Stimulated activated naive CD8-positive, alpha-beta T cell treated with anti-CD3 and anti-CD28 coated beads, Interleukin-15, amount 100 ng/mL, for 72 hours (primary cell): ENCODE data around the gene OTOGL.
"Not testable (repeated sequence)": the region's sequence is repeated elsewhere in the genome, so short reads cannot be mapped to it uniquely, and the experiment has no call there.

ENCODE experiments used
- ATAC-seq: fragments of 150-1000 bp; cut with Tn5 transposase; 2 replicates; pipeline ENCODE4 v1.10.0; 2021; ENCODE audit warnings: mild to moderate bottlenecking, moderate library complexity
- DNase-seq, 2 donors: peaks; one replicate each; pipeline ENCODE4 v3.0.0; 2021 to 2022
- H3K27ac Mint-ChIP-seq, 2 donors: one replicate each; pipeline ENCODE4 v1.8.0; 2022; ENCODE audit warnings: mild to moderate bottlenecking in 2 of 2, mixed read lengths in 2 of 2, moderate library complexity in 2 of 2
- H3K27me3 Mint-ChIP-seq: one replicate; pipeline ENCODE4 v1.8.0; 2022; ENCODE audit warnings: mixed read lengths
- H3K4me1 Mint-ChIP-seq: one replicate; pipeline ENCODE4 v1.8.0; 2022; ENCODE audit warnings: mild to moderate bottlenecking, mixed read lengths
- H3K4me3 Mint-ChIP-seq, 2 donors: one replicate each; pipeline ENCODE4 v1.8.0; 2022; ENCODE audit warnings: mild to moderate bottlenecking in 2 of 2, mixed read lengths in 2 of 2, moderate library complexity in 1 of 2
- H3K9me3 Mint-ChIP-seq, 2 donors: one replicate each; pipeline ENCODE4 v1.8.0; 2022; ENCODE audit warnings: mixed read lengths in 2 of 2

OTOGL gene

DNA sequence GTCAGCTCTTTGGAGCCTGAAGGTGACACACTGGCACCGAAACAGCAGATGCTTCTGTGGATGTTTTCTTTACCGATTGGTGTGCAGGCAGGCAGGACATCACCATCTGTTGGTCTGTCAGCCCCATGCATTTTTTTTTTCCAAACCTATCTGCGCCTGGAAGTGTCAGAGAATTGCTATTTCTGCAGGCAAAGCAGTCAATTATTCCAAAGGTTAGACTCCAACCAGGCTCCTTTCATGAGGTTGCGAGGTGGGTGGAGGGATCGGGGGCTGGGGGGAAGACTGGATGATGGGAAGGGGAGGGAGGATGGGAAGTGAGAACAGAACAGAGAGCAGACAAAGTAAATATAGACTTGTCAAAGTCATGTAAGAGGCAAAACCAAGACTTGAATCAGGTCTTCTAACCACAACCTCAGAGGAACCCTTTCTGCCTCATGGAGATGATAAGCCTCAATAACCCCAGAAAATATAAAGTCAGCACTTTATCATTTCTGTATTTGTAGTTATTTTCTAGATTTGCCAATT is 117.7 kb downstream of the OTOGL start:
- H3K4me3 Mint-ChIP-seq = no peak overlapping the region
- no peaks in the 10 kb centered on the region for H3K4me1 Mint-ChIP-seq
- no peak overlapping the region for H3K27ac Mint-ChIP-seq
- ATAC-seq (no peak), DNase-seq (no peak)
- peaks cover 18% of the 10 kb centered on the region for H3K27me3 Mint-ChIP-seq
- H3K9me3 Mint-ChIP-seq = no peaks in the 10 kb centered on the region

DNA sequence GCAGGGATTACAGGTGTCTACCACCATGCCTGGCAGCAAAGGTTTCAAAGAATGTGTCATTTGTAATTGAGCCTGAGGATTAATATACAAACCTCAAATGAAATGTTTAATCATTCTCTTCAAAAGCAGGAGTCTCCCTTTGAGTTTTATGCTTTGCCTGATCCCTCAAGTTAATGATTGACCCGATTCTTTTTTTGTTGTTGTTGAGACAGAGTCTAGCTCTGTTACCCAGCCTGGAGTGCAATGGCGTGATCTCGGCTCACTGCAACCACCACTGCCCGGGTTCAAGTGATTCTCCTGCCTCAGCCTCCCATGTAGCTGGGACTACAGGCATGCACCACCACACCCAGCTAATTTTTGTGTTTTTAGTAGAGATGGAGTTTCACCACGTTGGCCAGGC is 119.6 kb downstream of the OTOGL start:
- not testable (repeated sequence) for H3K9me3 Mint-ChIP-seq, DNase-seq, H3K27me3 Mint-ChIP-seq, H3K4me3 Mint-ChIP-seq, H3K27ac Mint-ChIP-seq, H3K4me1 Mint-ChIP-seq, ATAC-seq

DNA sequence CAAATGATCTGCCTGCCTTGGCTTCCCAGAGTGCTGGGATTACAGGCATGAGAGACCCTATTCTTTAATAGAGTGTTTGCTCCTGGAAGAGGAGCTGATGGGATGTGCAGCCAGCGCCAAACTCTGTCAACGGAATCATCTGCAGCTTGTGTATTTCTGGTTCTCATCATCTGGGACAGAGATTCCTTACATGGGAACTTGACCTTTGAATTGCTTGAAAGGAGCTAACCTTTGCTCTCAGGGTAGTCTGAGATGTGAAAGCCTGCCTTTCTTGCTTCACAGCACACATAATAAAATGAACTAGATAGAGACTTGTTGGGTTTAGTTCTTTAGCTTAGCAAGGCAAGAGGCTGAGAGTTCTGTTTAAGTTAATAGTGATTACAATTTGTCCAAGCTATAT is 120.0 kb downstream of the OTOGL start:
- ATAC-seq = no peak
- Mint-ChIP-seq H3K27ac (no peak overlapping the region), H3K4me3 (no peak overlapping the region), H3K4me1 (no peaks in the 10 kb centered on the region), H3K27me3 (peaks cover 8% of the 10 kb centered on the region), H3K9me3 (no peaks in the 10 kb centered on the region)
- no peak for DNase-seq

DNA sequence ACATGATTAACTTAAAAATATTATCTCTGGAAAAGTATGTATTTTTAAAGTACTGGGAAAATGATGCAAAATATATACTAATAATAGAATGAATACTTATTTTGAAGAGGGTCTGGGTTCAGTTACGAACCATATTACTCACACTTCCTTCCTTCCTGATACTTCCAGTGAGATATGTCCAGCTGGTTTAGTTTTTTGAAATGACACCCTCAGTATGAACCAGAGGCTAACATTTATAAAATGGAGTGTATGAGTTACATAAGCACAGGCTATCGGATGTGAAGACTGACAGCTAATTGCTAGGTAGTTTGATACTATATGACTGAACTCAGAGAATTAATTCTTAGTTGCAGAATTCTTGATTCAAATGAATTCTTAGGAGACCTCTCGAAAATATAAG is 122.9 kb downstream of the OTOGL start:
- Mint-ChIP-seq H3K27ac (no peak overlapping the region), H3K27me3 (peaks cover 8% of the 10 kb centered on the region), H3K9me3 (no peaks in the 10 kb centered on the region), H3K4me1 (no peaks in the 10 kb centered on the region), H3K4me3 (no peak overlapping the region)
- ATAC-seq (no peak), DNase-seq (no peak)

DNA sequence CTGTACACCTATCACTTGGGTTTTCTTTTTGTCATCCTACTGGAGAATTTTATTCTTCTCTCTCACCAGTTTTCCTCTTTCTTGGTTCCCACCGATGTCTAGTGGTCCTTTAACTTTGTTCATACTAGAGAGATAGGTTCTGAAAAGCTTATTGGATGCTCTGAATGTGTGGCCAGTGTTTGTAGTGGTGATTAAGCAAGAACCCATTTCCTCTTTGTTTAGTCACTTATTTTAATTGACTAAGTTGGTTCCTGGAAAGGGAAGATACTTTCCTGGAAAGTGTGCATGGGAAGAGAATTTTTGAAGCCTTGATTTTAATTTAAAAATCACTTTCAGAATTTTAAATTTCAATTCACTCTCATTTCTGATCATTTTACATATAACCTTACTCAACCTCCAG is 127.2 kb downstream of the OTOGL start:
- H3K27ac Mint-ChIP-seq = no peak overlapping the region

DNA sequence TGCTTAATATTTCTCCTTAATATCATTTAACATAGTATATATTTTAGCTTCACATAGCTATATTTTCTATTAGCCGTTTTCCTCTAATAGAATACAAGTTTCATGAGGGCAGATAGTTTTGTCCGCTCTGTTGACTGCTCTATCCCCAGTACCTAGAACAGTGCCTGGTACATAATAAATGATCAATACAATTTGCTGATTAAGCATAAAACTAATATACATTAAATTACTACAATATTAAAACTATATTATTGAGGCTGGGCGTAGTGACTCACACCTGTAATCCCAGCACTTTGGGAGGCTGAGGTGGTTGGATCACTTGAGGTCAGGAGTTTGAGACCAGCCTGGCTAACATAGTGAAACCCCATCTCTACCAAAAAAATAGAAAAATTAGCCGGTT is 128.6 kb downstream of the OTOGL start:
- H3K27me3 Mint-ChIP-seq, H3K27ac Mint-ChIP-seq, H3K4me1 Mint-ChIP-seq, H3K4me3 Mint-ChIP-seq, DNase-seq, H3K9me3 Mint-ChIP-seq, ATAC-seq: not testable (repeated sequence)

More for the DNA sequence above, 127.2 kb downstream of the OTOGL start:
- Mint-ChIP-seq H3K4me1 (no peaks in the 10 kb centered on the region), H3K27me3 (no peaks in the 10 kb centered on the region), H3K9me3 (no peaks in the 10 kb centered on the region), H3K4me3 (no peak overlapping the region)
- ATAC-seq (no peak), DNase-seq (no peak)

DNA sequence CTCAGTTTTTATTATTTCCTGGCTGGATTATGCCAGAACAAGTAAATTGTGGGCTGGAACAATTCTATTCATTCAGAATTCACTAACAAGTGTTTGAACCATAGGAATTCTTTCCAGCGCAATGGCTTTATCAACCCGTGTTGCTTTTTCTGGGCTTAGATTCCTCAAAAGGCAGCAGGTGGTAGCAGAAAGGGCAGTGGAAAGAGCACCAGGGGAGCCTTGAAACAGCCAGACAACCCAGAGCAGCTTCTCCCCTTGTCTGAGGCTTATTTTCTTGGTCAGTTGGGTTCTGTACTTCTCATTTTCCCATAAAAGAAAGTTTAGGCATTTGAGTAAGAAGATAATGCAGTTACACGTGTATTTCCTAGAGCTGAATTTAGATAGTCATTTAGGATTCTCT is 130.7 kb downstream of the OTOGL start:
- no peak overlapping the region for H3K4me3 Mint-ChIP-seq
- H3K27ac Mint-ChIP-seq = no peak overlapping the region
- no peak for ATAC-seq
- no peaks in the 10 kb centered on the region for H3K27me3 Mint-ChIP-seq
- no peak for DNase-seq
- H3K9me3 Mint-ChIP-seq = no peaks in the 10 kb centered on the region
- no peaks in the 10 kb centered on the region for H3K4me1 Mint-ChIP-seq

DNA sequence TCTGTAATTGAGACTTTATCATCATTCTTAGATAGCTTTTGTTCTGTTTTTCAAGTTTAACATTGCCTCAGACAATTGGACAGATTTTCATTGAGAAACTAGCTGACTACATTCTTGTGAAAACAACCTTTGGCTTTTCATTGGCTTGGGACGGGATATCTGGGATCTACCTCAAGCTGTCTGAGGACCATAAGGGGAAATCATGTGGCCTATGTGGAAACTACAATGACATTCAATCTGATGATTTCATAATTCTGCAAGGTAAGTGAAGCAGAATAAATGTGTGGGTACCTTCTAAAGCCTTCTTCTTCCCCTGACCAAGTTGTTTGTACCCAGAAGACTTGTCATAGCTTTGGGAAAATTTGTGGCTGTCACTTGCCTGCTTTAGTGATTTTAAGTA is 133.5 kb downstream of the OTOGL start:
- no peak overlapping the region for H3K27ac Mint-ChIP-seq
- no peak overlapping the region for H3K4me3 Mint-ChIP-seq
- no peaks in the 10 kb centered on the region for H3K9me3 Mint-ChIP-seq
- ATAC-seq = no peak
- H3K4me1 Mint-ChIP-seq = no peaks in the 10 kb centered on the region
- no peak for DNase-seq
- no peaks in the 10 kb centered on the region for H3K27me3 Mint-ChIP-seq

DNA sequence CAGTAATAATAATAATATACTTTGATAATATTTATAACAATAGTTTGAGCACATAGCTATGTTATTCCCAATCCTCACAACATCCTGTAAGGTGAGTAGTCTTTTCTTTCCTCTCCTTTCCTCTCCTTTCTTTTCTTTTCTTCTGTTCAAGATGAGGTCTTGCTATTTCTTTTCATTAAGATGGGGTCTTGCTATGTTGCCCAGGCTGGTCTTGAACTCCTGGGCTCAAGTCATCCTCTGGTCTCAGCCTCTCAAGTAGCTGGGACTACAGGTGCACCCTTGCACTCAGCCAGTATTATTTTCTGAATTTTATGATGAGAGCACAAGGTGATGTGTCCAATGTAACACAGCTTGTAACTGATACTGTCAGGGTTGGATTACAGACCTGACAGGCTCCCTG is 134.6 kb downstream of the OTOGL start:
- ATAC-seq (no peak), DNase-seq (no peak)
- Mint-ChIP-seq H3K27ac (no peak overlapping the region), H3K4me3 (no peak overlapping the region), H3K27me3 (no peaks in the 10 kb centered on the region), H3K9me3 (no peaks in the 10 kb centered on the region), H3K4me1 (no peaks in the 10 kb centered on the region)

DNA sequence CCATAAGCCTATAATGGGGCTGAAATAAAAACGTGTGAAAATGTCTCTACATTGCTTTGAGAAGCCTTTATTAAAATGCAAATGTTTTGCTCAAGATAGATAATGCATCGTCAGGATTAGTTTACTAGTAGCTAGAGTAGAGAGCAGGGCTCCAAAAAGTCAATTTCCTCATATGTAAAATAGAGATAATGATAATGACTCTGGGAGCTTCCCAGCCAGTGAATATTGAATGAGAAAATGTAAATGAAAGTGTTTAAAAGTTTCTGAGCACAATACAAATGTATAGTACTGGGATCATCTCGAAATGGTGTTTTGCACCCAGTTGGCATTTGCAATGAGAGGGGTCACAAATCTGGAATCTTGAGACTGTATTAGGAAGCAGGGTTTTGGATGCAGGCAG is 135.3 kb downstream of the OTOGL start:
- no peaks in the 10 kb centered on the region for H3K9me3 Mint-ChIP-seq
- no peaks in the 10 kb centered on the region for H3K4me1 Mint-ChIP-seq
- no peak overlapping the region for H3K4me3 Mint-ChIP-seq
- H3K27ac Mint-ChIP-seq = no peak overlapping the region
- no peaks in the 10 kb centered on the region for H3K27me3 Mint-ChIP-seq
- ATAC-seq (no peak), DNase-seq (no peak)

DNA sequence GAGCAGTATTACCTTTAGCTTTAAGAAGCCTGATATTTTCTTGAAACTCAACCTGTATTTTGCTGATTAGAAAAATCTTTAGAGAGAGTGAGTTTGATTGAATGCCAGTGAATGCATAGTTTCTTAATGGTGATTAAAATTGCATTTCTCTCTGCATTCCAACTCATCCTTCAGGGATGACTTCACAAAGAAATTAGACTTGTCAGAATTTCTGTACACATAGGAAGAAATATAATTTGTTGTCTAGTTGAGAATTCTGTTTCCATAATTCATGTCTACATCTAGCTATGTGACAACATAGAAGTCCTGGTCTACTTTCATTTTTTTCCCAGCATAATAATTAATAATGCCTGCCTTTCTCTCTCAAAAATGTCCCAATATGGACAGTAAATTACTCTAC is 136.6 kb downstream of the OTOGL start:
- no peak for ATAC-seq
- no peaks in the 10 kb centered on the region for H3K27me3 Mint-ChIP-seq
- H3K4me3 Mint-ChIP-seq = no peak overlapping the region

DNA sequence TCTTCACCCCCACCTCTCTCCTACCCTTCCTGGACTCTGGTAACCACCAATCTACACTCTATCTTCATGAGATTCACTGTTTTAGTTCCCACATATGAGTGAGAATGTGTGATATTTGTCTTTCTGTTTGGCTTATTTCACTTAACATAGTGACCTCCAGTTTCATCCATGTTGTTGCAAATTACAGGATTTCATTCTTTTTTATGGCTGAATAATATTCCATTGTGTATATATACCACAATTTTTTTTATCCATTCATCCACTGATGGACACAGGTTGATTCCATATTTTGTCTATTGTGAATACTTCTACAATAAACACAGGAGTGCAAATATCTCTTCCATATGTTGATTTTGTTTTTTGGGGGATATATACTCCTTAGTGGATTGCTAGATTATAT is 140.5 kb downstream of the OTOGL start:
- H3K4me3 Mint-ChIP-seq = no peak overlapping the region
- H3K4me1 Mint-ChIP-seq = no peaks in the 10 kb centered on the region
- DNase-seq (no peak), ATAC-seq (no peak)
- no peaks in the 10 kb centered on the region for H3K27me3 Mint-ChIP-seq
- H3K9me3 Mint-ChIP-seq = no peaks in the 10 kb centered on the region
- no peak overlapping the region for H3K27ac Mint-ChIP-seq

More for the DNA sequence above, 136.6 kb downstream of the OTOGL start:
- Mint-ChIP-seq H3K9me3 (no peaks in the 10 kb centered on the region), H3K4me1 (no peaks in the 10 kb centered on the region), H3K27ac (no peak overlapping the region)
- no peak for DNase-seq

DNA sequence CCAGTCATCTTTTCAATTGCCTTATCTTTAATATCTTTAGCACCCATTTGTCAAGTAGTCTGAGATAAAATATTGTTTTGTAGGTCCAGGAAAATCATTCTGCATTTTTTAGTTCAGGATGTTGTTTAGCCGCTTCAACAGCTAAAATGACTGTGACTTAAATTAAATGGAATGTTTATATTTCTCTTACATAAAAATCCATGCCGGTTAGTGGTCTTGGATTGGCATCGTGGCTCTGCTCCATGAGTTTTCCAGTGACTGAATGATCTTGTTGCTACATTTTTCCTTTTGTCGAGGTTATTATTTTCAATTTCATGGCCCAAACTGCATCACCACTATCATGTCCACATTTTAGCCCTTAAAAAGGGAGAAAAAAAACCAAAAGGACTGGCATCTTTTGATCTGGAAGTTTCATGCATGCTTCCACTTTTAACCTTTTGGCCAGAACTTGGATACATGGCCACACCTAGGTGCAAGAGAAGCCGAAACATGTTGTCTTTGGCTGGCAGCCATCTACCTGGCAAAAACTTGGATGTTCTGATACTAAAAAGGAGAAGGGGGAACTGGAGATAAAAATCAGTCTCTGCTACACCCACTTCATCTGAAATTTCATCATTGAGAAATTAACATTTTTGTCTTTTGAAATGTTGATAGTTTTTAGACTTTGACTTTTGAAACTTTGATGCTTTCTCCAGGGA is 142.4 kb downstream of the OTOGL start:
- DNase-seq (no peak), ATAC-seq (no peak)
- H3K4me1 Mint-ChIP-seq = no peaks in the 10 kb centered on the region
- no peaks in the 10 kb centered on the region for H3K27me3 Mint-ChIP-seq
- no peaks in the 10 kb centered on the region for H3K9me3 Mint-ChIP-seq
- H3K4me3 Mint-ChIP-seq = no peak overlapping the region
- H3K27ac Mint-ChIP-seq = no peak overlapping the region

DNA sequence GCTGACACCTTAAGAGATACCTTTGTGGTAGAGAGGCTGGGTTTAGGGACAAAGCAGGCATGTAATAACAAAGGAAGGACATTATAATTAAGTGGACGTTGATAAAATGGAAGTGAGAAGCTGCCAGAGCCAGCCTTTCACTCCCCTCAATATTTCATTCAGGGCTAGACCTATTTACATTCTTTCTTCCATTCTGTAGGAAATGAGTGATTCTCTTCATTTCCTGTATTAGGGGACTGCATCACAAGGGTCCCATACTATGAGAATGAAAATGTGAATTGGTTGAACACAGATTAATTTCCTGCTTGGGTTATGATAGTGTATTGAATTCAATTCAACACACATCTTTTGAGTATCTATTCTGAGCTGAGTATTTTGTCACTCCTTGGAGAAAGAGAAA is 143.0 kb downstream of the OTOGL start:
- H3K27me3 Mint-ChIP-seq = no peaks in the 10 kb centered on the region
- DNase-seq (no peak), ATAC-seq (no peak)
- H3K27ac Mint-ChIP-seq = no peak overlapping the region
- no peaks in the 10 kb centered on the region for H3K9me3 Mint-ChIP-seq
- no peak overlapping the region for H3K4me3 Mint-ChIP-seq
- no peaks in the 10 kb centered on the region for H3K4me1 Mint-ChIP-seq

DNA sequence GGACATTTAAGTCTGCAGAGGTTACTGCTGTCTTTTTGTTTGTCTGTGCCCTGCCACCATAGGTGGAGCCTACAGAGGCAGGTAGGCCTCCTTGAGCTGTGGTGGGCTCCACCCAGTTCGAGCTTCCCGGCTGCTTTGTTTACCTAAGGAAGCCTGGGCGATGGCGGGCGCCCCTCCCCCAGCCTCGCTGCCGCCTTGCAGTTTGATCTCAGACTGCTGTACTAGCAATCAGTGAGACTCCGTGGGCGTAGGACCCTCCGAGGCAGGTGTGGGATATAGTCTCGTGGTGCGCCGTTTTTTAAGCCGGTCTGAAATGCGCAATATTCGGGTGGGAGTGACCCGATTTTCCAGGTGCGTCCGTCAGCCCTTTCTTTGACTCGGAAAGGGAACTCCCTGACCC is 150.2 kb downstream of the OTOGL start:
- H3K27me3 Mint-ChIP-seq, H3K4me3 Mint-ChIP-seq, H3K27ac Mint-ChIP-seq, H3K4me1 Mint-ChIP-seq, DNase-seq, H3K9me3 Mint-ChIP-seq, ATAC-seq: not testable (repeated sequence)

DNA sequence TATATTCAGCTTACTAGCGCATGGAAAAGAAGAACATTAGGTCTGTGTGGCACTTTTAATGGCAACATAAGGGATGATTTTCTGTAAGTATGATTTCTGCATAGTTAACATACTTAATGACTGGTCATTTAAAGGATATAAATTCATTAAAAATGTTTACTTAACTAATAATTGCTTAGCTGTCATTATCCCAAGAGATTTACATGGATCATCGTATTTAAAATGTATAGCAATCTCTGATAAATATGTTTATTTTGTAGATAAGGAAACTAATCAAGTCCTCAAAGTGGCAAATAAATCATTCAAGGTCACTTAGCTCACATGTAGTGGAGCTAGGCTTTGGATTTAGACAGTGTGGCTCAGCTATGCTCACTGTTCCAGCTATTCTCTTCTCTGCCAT is 158.6 kb downstream of the OTOGL start:
- Mint-ChIP-seq H3K27ac (no peak overlapping the region), H3K27me3 (peaks cover 8% of the 10 kb centered on the region), H3K4me3 (no peak overlapping the region), H3K9me3 (no peaks in the 10 kb centered on the region), H3K4me1 (no peaks in the 10 kb centered on the region)
- ATAC-seq (no peak), DNase-seq (no peak)

DNA sequence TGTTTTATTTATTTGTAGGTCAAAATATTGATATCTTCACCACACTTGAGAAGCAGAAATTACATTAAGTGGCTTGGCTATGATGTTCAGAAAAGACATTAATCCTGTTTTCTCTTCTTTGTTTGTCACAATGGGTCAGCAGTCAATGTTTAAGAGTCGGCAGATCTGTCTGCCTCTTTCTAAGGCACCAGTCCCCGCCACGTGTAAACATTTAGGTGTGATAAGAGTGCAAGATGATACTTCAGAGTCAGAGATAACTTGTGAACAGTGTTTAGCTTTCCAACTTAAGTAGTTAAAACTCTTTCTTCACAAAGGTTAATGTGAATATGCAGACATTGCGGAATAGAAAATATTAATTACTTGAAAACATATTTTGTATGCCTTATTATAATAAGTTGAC is 160.9 kb downstream of the OTOGL start:
- Mint-ChIP-seq H3K27me3 (peaks cover 15% of the 10 kb centered on the region), H3K4me3 (no peak overlapping the region), H3K9me3 (no peaks in the 10 kb centered on the region), H3K4me1 (no peaks in the 10 kb centered on the region), H3K27ac (no peak overlapping the region)
- ATAC-seq (no peak), DNase-seq (no peak)
